ENCODE measurements around the gene BANK1.

DNA sequence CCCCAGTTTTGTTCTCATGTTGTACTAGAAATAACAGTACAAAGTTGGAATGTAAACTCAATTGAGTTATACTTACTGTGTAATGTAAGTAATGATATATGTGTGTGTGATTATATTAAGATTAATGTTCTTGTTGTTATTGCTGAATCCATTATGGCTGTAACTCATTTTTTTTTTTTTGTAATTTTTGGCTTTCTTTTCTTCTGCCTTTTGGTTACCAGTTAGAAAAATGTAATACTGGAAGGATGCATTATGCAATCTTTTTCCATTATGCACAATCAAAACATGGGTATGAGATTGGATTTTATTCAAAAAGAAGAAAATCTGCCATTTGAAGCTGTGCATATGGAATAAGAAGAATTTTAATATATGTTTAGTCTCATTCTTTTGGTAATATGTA lies 34.0 kb downstream of the BANK1 start:
- TF ChIP-seq, protein P1, sequence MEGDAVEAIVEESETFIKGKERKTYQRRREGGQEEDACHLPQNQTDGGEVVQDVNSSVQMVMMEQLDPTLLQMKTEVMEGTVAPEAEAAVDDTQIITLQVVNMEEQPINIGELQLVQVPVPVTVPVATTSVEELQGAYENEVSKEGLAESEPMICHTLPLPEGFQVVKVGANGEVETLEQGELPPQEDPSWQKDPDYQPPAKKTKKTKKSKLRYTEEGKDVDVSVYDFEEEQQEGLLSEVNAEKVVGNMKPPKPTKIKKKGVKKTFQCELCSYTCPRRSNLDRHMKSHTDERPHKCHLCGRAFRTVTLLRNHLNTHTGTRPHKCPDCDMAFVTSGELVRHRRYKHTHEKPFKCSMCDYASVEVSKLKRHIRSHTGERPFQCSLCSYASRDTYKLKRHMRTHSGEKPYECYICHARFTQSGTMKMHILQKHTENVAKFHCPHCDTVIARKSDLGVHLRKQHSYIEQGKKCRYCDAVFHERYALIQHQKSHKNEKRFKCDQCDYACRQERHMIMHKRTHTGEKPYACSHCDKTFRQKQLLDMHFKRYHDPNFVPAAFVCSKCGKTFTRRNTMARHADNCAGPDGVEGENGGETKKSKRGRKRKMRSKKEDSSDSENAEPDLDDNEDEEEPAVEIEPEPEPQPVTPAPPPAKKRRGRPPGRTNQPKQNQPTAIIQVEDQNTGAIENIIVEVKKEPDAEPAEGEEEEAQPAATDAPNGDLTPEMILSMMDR (IDR thresholded peaks at IDR 0.05), result no peak
- TF ChIP-seq EP300 (IDR thresholded peaks at IDR 0.05) (no peak), POLR2AphosphoS5 (IDR thresholded peaks at IDR 0.05) (no peak), POLR2A (IDR thresholded peaks at IDR 0.05) (no peak)

Data from stomach (tissue), 4 donors.